Ovary (tissue), 9 donors: Measurements from ENCODE around the gene LBX1. TPM values are rescaled to one million over a fixed set of nuclear protein-coding genes. Genes with fewer than 3 reads are reported as not detected.
A peak's percentile ranks its signal among the peaks of the same experiment; 100 is the strongest.

ENCODE experiments used
- DNase-seq, 5 donors: peaks; one replicate each; pipeline ENCODE4 v3.0.0-alpha.2; 2019 to 2020
- H3K27ac ChIP-seq, 2 donors: fragments of 200-600 bp; one replicate each; pipeline versions ENCODE4 v1.5.1 to v1.8.0; 2019 to 2022
- H3K27me3 ChIP-seq: fragments of 200-600 bp; one replicate; pipeline ENCODE4 v1.8.0; 2022
- H3K36me3 ChIP-seq: fragments of 200-600 bp; sonication (generic); one replicate; pipeline ENCODE4 v1.5.1; 2019
- H3K4me1 ChIP-seq: one replicate; pipeline ENCODE4 v1.8.1; 2013; ENCODE audit warnings: mild to moderate bottlenecking, moderate library complexity; ENCODE audit not compliant: insufficient read depth
- H3K4me3 ChIP-seq: fragments of 200-600 bp; sonication (generic); one replicate; pipeline ENCODE4 v1.5.1; 2017
- H3K9me3 ChIP-seq, 2 donors: fragments of 200-600 bp in 1 of 2; sonication (generic) in 1 of 2; one replicate each; pipeline versions ENCODE4 v1.5.1 to v1.8.1; 2013 to 2019; ENCODE audit warnings: mild to moderate bottlenecking in 1 of 2, moderate library complexity in 1 of 2
- CTCF ChIP-seq, 3 donors: fragments of 450-650 bp in 2 of 3; fragments of 200-600 bp in 1 of 3; IDR thresholded peaks; one replicate each; pipeline versions ENCODE4 v1.5.1 to v1.8.0; 2016 to 2022; ENCODE audit warnings: antibody characterized with exemption in 3 of 3, mild to moderate bottlenecking in 1 of 3
- EP300 ChIP-seq: sonication (generic); formaldehyde crosslinking; IDR thresholded peaks from one replicate; pipeline ENCODE4 v1.6.1; 2017; ENCODE audit warnings: antibody characterized with exemption
- POLR2A ChIP-seq: fragments of 450-650 bp; IDR thresholded peaks from one replicate; pipeline ENCODE4 v1.6.1; 2017; ENCODE audit warnings: antibody characterized with exemption, mild to moderate bottlenecking, moderate library complexity
- WGBS, 3 donors: extraction: QIAGEN DNeasy Blood & Tissue Kit in 1 of 3; methylation state at CpG; one replicate each; pipeline versions ENCODE4 v1.1.5 to v1.1.7; 2013 to 2017; 5-methylcytosine and 5-hydroxymethylcytosine counted together
- intact Hi-C, 4 donors: fragments of 100-400 bp; cut with DNase I; formaldehyde crosslinking; loops; one replicate each; pipeline versions ENCODE4 v1.11.0 to v1.15.1; 2022 to 2023
- polyA plus RNA-seq, 2 donors: library from polyadenylated mRNA; stranded (reverse); fragments of 200-250 nt in 1 of 2; fragments of 350-450 nt in 1 of 2; fragmentation: Illumina TruSeq in 1 of 2; extraction: RNeasy Lipid Tissue Mini Kit (QIAGEN cat#74804) in 1 of 2; gene quantifications; one replicate each; pipeline ENCODE4 v1.2.3, GENCODE V29; 2013 to 2014
- total RNA-seq, 7 donors: library from RNA; depleted of rRNA in 2 of 7; stranded (reverse); fragments of >200 nt in 2 of 7; fragmentation: NEBNext Ultra II Directional in 3 of 7; extraction: Animal tissue kit (Norgen Biotek cat#: 25700) in 3 of 7; gene quantifications; one replicate each; pipeline versions ENCODE4 v1.1.0 to v1.2.4, GENCODE V29; 2016 to 2023
- donor health status: DM: no; HTN: no; CAD: no; lungs with moderate emphysema.
- donor health status: DM: no; HTN: no; CAD: no.
- donor health status: Bipolar disorder and iron deficiency.
- donor health status: DM: yes; HTN: yes; CAD: no.
- donor health status: DM: no; HTN: no; CAD: no.
- donor health status: DM: yes; HTN: yes; CAD: no.

The LBX1 gene
- total and polyA plus RNA-seq, 9 donors, result not detected

- intact Hi-C loops, result no loop called here
- Histone ChIP-seq H3K9me3 (no peaks in the 10 kb centered on the region), H3K4me3 (no peak overlapping the region), H3K27ac (no peak overlapping the region), H3K27me3 (peaks cover 12% of the 10 kb centered on the region), H3K4me1 (peaks cover 11% of the 10 kb centered on the region), H3K36me3 (no peaks in the 10 kb centered on the region)
- TF ChIP-seq CTCF (IDR thresholded peaks at IDR 0.05), result no peak
- no peak for TF ChIP-seq POLR2A
- TF ChIP-seq EP300, result no peak
- DNase-seq, result no peak
- 16 to 19% (median 17%) methylated on average over 23 of the region's 23 CpGs for WGBS, 3 donors
Observed at GRCh38 chr10:101225846-101226421, 3.3 kb downstream of the LBX1 start.

GRCh38 chr10:101224910-101225823, 4.1 kb downstream of the LBX1 start:
- intact Hi-C loops, result no loop called here
- Histone ChIP-seq H3K27me3 (peaks cover 12% of the 10 kb centered on the region), H3K4me3 (no peak overlapping the region), H3K36me3 (no peaks in the 10 kb centered on the region), H3K9me3 (no peaks in the 10 kb centered on the region), H3K4me1 (peaks cover 11% of the 10 kb centered on the region), H3K27ac (no peak overlapping the region)
- DNase-seq, result no peak
- TF ChIP-seq EP300 (no peak), POLR2A (no peak)
- WGBS, 3 donors, result 5 to 7% (median 6%) methylated on average over 53 of the region's 53 CpGs

- Histone ChIP-seq H3K9me3 (no peaks in the 10 kb centered on the region), H3K36me3 (no peaks in the 10 kb centered on the region), H3K4me3 (no peak overlapping the region), H3K4me1 (peaks cover 9% of the 10 kb centered on the region), H3K27me3 (peaks cover 12% of the 10 kb centered on the region), H3K27ac (no peak overlapping the region)
- no peak for TF ChIP-seq POLR2A
- TF ChIP-seq EP300, result no peak
- TF ChIP-seq CTCF (IDR thresholded peaks at IDR 0.05), result no peak
- intact Hi-C loops, result no loop called here
- DNase-seq, result no peak
- WGBS, 3 donors, result 4 to 5% (median 5%) methylated on average over 61 to 71 of the region's 71 CpGs
Observed at GRCh38 chr10:101224060-101224909, 5.0 kb downstream of the LBX1 start.

- H3K4me1 ChIP-seq, result peaks cover 8% of the 10 kb centered on the region
- WGBS, 3 donors, result 8 to 12% (median 12%) methylated on average over 50 of the region's 50 CpGs
- intact Hi-C loops, result no loop called here
Observed at GRCh38 chr10:101223274-101224059, 5.8 kb downstream of the LBX1 start.

More at GRCh38 chr10:101223274-101224059, 5.8 kb downstream of the LBX1 start:
- no peak for DNase-seq
- TF ChIP-seq POLR2A, result no peak
- TF ChIP-seq CTCF (IDR thresholded peaks at IDR 0.05), result no peak
- TF ChIP-seq EP300, result no peak
- Histone ChIP-seq H3K27me3 (peaks cover 12% of the 10 kb centered on the region), H3K9me3 (no peaks in the 10 kb centered on the region), H3K36me3 (no peaks in the 10 kb centered on the region), H3K27ac (no peak overlapping the region), H3K4me3 (peak overlapping the region; percentile 19)
